Stomach smooth muscle (tissue), 2 donors: ENCODE results near the gene ZBTB20.

Experiments used
- H3K27ac ChIP-seq: one replicate; pipeline ENCODE4 v1.7.0; 2013; ENCODE audit warnings: mild to moderate bottlenecking, low read length, inconsistent platforms
- H3K27me3 ChIP-seq, 2 donors: one replicate each; pipeline ENCODE4 v1.7.0; 2013; ENCODE audit warnings: low read length in 2 of 2; ENCODE audit not compliant: insufficient read depth in 2 of 2, control insufficient read depth in 1 of 2
- H3K36me3 ChIP-seq, 2 donors: one replicate each; pipeline ENCODE4 v1.7.0; 2013; ENCODE audit warnings: low read length in 2 of 2; ENCODE audit not compliant: control insufficient read depth in 2 of 2, insufficient read depth in 2 of 2
- H3K4me1 ChIP-seq: one replicate; pipeline ENCODE4 v1.7.0; 2013; ENCODE audit warnings: low read length; ENCODE audit not compliant: control insufficient read depth, insufficient read depth
- H3K4me3 ChIP-seq, 2 donors: one replicate each; pipeline ENCODE4 v1.7.0; 2013; ENCODE audit warnings: low read length in 2 of 2
- H3K9ac ChIP-seq, 2 donors: one replicate each; pipeline ENCODE4 v1.7.0; 2013; ENCODE audit warnings: low read length in 2 of 2, mild to moderate bottlenecking in 1 of 2
- H3K9me3 ChIP-seq, 2 donors: one replicate each; pipeline ENCODE4 v1.7.0; 2013; ENCODE audit warnings: low read length in 2 of 2; ENCODE audit not compliant: control insufficient read depth in 2 of 2
- donor health status: healthy.
- donor health status: Pancreatic carcinoma.

The ZBTB20 gene

DNA sequence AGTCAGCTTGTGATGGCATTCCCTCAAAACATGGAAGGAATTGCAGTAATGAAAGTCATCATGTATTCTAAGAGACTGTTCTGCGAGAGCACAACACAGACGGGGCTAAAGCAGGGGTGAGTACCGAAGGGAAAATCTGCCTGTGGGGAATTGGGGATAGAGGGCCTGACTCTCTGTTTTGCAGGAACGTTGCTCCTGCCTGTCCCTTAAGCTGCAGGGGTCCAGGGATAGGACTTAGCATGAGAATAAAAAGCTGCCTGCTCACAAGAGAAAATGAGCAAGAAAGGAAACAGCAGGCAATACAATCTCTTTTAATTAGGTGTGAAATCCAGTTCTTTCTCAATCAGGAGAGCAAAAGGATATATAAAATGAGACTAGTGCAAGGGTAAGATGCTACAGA is 791.0 kb downstream of the ZBTB20 start:
- H3K27me3 ChIP-seq = no peaks in the 10 kb centered on the region
- H3K9ac ChIP-seq = no peak overlapping the region
- peaks cover 4 to 7% of the 10 kb centered on the region in 2 donors for H3K36me3 ChIP-seq
- H3K9me3 ChIP-seq = no peaks in the 10 kb centered on the region
- no peak overlapping the region for H3K27ac ChIP-seq
- no peak overlapping the region for H3K4me3 ChIP-seq
- no peaks in the 10 kb centered on the region for H3K4me1 ChIP-seq

DNA sequence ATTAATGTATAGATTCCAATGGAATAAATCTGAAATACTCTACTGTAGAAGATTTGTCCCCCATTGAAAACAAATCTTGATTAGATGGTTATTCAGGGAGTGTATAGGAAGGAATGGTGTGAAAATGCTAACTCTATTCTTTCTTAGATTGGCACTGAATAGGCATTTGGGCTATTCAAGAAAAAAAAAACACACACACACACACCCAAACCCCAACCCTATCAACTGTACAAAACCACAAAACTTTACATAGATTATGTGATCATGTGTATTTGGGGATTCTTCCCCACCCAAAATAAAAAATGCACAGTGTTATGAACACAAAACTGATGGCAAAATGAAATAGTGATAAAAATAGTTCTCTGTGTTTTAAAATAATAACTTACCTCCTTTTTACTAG is 791.4 kb downstream of the ZBTB20 start:
- Histone ChIP-seq H3K4me3 (no peak overlapping the region), H3K9ac (no peak overlapping the region), H3K27me3 (no peaks in the 10 kb centered on the region), H3K9me3 (no peaks in the 10 kb centered on the region), H3K4me1 (no peaks in the 10 kb centered on the region), H3K27ac (no peak overlapping the region), H3K36me3 (peaks cover 4 to 11% of the 10 kb centered on the region in 2 donors)

- H3K9me3 ChIP-seq = no peaks in the 10 kb centered on the region
- H3K4me1 ChIP-seq = no peaks in the 10 kb centered on the region
- H3K9ac ChIP-seq = no peak overlapping the region
- H3K36me3 ChIP-seq = peaks cover 11 to 17% of the 10 kb centered on the region in 2 donors
- no peak overlapping the region for H3K27ac ChIP-seq
- no peaks in the 10 kb centered on the region for H3K27me3 ChIP-seq
- H3K4me3 ChIP-seq = no peak overlapping the region
Observed at GRCh38 chr3:114351822-114352145, 795.3 kb downstream of the ZBTB20 start.

GRCh38 chr3:114351123-114351821 is 795.8 kb downstream of the ZBTB20 start:
- Histone ChIP-seq H3K27ac (no peak overlapping the region), H3K9ac (no peak overlapping the region), H3K4me3 (no peak overlapping the region)

GRCh38 chr3:114350690-114351089 is 796.4 kb downstream of the ZBTB20 start:
- Histone ChIP-seq H3K4me3 (no peak overlapping the region), H3K4me1 (no peaks in the 10 kb centered on the region), H3K27me3 (no peaks in the 10 kb centered on the region), H3K9ac (no peak overlapping the region), H3K27ac (no peak overlapping the region), H3K9me3 (no peaks in the 10 kb centered on the region), H3K36me3 (peaks cover 11 to 17% of the 10 kb centered on the region in 2 donors)

More at GRCh38 chr3:114351123-114351821, 795.8 kb downstream of the ZBTB20 start:
- no peaks in the 10 kb centered on the region for H3K9me3 ChIP-seq
- no peaks in the 10 kb centered on the region for H3K27me3 ChIP-seq
- H3K4me1 ChIP-seq = no peaks in the 10 kb centered on the region
- H3K36me3 ChIP-seq = peaks cover 11 to 17% of the 10 kb centered on the region in 2 donors

DNA sequence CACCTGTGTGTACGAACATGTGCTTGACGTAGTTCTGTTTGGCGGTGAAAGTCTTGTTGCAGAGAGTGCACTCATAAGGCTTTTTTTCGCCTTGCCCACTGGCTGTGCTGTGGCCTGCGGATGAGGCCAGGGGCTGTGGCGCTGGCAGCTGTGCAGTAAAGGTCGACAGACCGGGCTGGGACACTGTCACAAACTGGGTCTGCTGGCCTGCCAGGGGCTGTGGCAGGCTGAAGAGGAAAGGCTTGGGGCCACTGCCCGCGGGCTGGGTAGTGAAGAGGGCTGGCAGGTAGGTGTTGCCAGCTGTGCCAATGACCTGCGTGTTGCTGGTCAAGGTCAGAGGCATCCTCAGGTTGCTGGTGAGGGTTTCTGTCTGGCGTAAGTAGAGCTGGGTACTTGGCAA is 796.8 kb downstream of the ZBTB20 start:
- no peaks in the 10 kb centered on the region for H3K27me3 ChIP-seq
- H3K36me3 ChIP-seq = peaks cover 11 to 17% of the 10 kb centered on the region in 2 donors
- no peak overlapping the region for H3K4me3 ChIP-seq
- H3K9ac ChIP-seq = no peak overlapping the region
- no peak overlapping the region for H3K27ac ChIP-seq
- no peaks in the 10 kb centered on the region for H3K9me3 ChIP-seq
- H3K4me1 ChIP-seq = no peaks in the 10 kb centered on the region

DNA sequence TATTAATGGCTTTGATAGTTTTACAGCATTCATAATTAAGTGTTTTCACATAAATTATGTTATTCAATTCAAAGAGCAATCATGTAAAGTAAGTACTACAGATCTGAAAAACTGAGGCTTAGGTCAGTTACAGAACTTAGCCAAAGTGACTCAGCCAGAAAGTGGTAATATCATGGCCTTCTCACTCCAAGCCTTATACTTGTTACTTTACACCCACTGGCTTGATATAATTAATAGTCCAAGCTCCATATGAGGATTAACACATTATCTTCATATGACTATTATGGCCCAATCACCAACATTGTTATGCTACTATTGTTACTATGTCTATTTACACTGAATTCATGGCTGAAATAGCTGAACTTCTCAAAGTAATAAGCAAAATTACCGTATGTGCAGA is 802.6 kb downstream of the ZBTB20 start:
- Histone ChIP-seq H3K9ac (no peak overlapping the region), H3K9me3 (no peaks in the 10 kb centered on the region), H3K36me3 (no peaks in the 10 kb centered on the region), H3K27ac (no peak overlapping the region), H3K27me3 (no peaks in the 10 kb centered on the region), H3K4me3 (no peak overlapping the region), H3K4me1 (no peaks in the 10 kb centered on the region)

DNA sequence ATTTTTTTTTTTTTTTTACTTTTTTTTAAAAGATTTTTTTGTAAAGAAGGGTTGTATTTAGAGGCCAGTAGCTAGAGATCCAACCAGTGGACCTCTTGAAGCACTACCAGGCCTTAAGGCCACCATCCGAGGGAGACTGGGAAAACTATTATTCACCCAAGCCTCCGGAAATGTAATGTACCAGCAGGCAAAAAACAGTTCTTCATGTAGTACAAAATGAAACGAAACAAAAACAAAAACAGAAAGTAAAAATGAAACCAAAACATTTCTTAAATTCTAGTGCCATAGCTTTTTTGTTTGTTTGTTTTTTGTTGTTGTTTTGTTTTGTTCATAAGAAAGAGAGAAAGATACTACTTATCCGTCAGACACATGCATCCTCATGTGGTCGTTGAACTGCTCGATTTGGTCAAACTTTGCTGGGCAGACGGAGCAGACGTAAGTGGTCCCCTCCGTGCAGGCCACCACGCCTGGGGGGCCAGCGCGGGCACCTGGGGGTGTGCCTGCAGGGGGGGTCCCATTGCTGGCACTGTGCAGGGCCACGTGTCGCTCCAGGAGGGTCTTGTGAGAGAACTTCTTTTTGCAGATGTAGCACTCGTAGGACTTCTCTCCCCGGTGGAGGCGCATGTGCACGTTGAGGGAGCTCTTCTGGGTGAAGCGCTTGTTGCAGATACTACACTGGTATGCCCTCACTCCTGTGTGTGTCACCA is 808.3 kb downstream of the ZBTB20 start:
- Histone ChIP-seq H3K27ac (no peak overlapping the region), H3K4me1 (no peaks in the 10 kb centered on the region), H3K27me3 (no peaks in the 10 kb centered on the region), H3K4me3 (no peak overlapping the region), H3K36me3 (peaks cover 3 to 9% of the 10 kb centered on the region in 2 donors), H3K9ac (no peak overlapping the region), H3K9me3 (no peaks in the 10 kb centered on the region)

DNA sequence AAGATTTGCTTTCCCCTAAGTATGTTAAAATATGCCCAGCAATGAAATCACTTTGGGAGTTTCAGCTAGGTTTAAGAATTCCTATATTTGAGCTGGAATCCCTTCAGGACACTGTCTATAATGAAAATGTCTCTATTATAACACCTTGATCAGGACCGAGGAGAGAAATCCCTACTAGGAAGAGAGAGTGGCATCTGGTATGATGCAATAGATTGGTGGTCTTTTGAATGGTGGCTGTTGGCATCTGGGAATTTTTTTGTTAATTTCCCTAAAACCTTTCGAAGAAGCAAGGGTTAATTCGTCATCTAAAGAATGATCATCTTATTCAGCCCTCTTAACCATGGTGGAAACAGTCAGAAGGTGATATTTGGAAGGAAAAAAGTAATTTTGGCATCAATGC is 810.2 kb downstream of the ZBTB20 start:
- Histone ChIP-seq H3K27me3 (no peaks in the 10 kb centered on the region), H3K36me3 (peaks cover 3 to 9% of the 10 kb centered on the region in 2 donors), H3K4me3 (no peak overlapping the region), H3K27ac (no peak overlapping the region), H3K9me3 (no peaks in the 10 kb centered on the region), H3K4me1 (no peaks in the 10 kb centered on the region), H3K9ac (no peak overlapping the region)

GRCh38 chr3:114336122-114336697 is 810.9 kb downstream of the ZBTB20 start:
- Histone ChIP-seq H3K27ac (no peak overlapping the region), H3K36me3 (peaks cover 3 to 9% of the 10 kb centered on the region in 2 donors), H3K9me3 (no peaks in the 10 kb centered on the region), H3K4me1 (no peaks in the 10 kb centered on the region), H3K27me3 (no peaks in the 10 kb centered on the region), H3K4me3 (no peak overlapping the region), H3K9ac (no peak overlapping the region)

- H3K9me3 ChIP-seq = no peaks in the 10 kb centered on the region
- H3K27me3 ChIP-seq = no peaks in the 10 kb centered on the region
- H3K4me3 ChIP-seq = no peak overlapping the region
- H3K9ac ChIP-seq = no peak overlapping the region
- H3K36me3 ChIP-seq = peaks cover 0 to 8% of the 10 kb centered on the region in 2 donors
- no peaks in the 10 kb centered on the region for H3K4me1 ChIP-seq
- no peak overlapping the region for H3K27ac ChIP-seq
Observed at GRCh38 chr3:114333923-114334240, 813.2 kb downstream of the ZBTB20 start.
